GM12872 (cell line): ENCODE measurements around the gene ADGRD1.

Source experiments
- TF ChIP-seq, protein P1 (sequence below): IDR thresholded peaks from 3 replicates; pipeline ENCODE4 v1.5.1; 2011; ENCODE audit warnings: low read depth, mild to moderate bottlenecking, low read length, moderate library complexity; ENCODE audit not compliant: insufficient read depth

ADGRD1 gene

GRCh38 chr12:131067981-131068851 lies 114.5 kb downstream of the ADGRD1 start:
- TF ChIP-seq, protein P1, sequence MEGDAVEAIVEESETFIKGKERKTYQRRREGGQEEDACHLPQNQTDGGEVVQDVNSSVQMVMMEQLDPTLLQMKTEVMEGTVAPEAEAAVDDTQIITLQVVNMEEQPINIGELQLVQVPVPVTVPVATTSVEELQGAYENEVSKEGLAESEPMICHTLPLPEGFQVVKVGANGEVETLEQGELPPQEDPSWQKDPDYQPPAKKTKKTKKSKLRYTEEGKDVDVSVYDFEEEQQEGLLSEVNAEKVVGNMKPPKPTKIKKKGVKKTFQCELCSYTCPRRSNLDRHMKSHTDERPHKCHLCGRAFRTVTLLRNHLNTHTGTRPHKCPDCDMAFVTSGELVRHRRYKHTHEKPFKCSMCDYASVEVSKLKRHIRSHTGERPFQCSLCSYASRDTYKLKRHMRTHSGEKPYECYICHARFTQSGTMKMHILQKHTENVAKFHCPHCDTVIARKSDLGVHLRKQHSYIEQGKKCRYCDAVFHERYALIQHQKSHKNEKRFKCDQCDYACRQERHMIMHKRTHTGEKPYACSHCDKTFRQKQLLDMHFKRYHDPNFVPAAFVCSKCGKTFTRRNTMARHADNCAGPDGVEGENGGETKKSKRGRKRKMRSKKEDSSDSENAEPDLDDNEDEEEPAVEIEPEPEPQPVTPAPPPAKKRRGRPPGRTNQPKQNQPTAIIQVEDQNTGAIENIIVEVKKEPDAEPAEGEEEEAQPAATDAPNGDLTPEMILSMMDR, result no peak

GRCh38 chr12:131072451-131073230 lies 118.9 kb downstream of the ADGRD1 start:
- TF ChIP-seq, protein P1, result no peak

DNA sequence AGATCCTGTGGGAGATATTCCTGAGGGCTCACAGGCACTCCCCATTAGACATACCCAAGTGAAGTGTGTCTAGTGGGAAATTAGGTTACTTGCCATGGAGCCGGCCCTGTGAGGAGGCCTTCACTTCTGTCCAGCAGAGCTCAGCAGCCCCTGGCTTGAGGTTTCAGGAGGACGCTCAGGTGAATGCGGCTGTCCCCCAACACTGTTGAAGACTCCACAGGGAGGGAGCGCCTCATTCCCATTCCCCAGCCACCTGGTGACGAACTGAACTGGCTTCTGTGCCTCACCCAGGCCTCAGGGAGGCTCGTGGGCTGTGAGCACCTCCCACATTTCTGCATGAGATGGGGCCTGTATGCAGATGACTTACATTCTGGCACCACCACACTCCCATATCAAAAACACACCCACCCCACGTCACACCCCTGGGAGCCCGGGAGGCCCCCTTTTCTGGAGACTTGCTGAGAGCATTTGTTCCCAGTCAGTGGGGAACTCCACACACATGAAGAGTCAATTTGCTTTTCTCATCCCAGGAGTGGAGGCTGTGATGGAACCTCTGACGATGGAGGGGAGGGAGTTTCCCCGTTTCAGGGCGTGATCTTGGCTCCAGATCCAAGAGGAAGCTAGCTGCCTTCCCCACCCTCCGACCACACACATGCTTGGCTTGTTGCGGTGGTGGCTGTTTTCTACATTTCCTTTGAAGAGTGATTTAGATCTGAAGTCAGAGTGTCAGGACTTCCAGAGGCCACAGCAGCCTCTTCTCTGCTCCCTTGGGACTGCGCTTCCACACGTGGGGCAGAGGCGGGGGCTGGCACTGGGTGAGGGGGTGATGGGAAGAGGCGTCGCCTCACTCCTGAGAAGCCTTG lies 120.7 kb downstream of the ADGRD1 start:
- TF ChIP-seq, protein P1, result no peak

DNA sequence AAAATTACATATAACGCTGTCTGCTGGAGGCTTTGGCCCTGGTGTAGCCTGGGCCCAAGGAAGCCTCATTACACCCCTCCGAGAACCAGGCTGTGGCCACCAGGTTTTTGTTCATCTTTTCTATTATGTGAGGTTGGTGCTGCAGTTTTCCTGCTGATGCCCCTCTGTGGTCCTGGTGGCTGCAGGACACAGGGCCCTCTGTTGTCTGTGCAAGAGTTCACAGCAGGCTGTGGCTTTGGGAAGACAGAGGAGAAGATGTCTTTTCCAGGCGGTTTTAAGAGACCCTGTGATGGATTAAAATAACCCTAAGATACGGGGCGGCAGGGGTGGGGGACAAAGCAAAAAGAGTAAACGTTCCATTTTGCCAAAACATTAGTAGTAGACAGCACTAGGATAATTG lies 121.5 kb downstream of the ADGRD1 start:
- TF ChIP-seq, protein P1, result no peak

- TF ChIP-seq, protein P1, result no peak
Observed at GRCh38 chr12:131075611-131076010, 121.9 kb downstream of the ADGRD1 start.

DNA sequence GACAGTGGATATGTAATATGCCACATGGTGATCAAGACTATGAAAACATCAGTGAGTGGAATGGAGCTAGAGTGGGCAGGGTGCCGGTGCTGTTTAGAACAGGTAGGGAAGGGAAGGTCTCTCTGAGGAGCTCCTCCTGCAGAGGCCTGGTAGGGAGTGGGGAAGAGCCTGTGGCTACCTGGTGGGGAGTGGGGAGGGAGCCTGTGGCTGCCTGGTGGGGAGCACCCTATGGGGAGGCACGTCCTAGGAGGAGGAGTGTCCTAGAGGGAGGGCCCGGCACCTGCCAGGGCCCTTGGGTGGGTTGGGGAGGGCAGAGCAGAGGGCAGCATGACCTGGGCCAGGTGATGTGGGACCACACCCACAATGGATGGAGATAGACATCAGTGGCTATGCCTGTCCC lies 122.6 kb downstream of the ADGRD1 start:
- TF ChIP-seq, protein P1, result no peak
